GM10266 (cell line): ENCODE data around the gene ZNF484.
"Not testable (repeated sequence)": the region's sequence is repeated elsewhere in the genome, so short reads cannot be mapped to it uniquely, and the experiment has no call there.

Experiments used
- DNase-seq: peaks from one replicate; pipeline ENCODE4 v3.0.0; 2012; ENCODE audit errors: extremely low spot score
- CTCF ChIP-seq: IDR thresholded peaks from 2 replicates; pipeline ENCODE4 v1.5.1; 2012; ENCODE audit warnings: mild to moderate bottlenecking, low read depth; ENCODE audit not compliant: control insufficient read depth, insufficient read depth; ENCODE audit errors: missing control alignments

ZNF484 gene

GRCh38 chr9:92870289-92870688 lies 7.5 kb downstream of the ZNF484 start:
- DNase-seq: no peak
- TF ChIP-seq CTCF: no peak

- not testable (repeated sequence) for DNase-seq
These were observed 11.2 kb downstream of the ZNF484 start for GRCh38 chr9:92866600-92866999.

- no peak for TF ChIP-seq CTCF
- no peak for DNase-seq
These were observed 13.7 kb downstream of the ZNF484 start for GRCh38 chr9:92864152-92864551.

GRCh38 chr9:92860867-92861266 lies 17.0 kb downstream of the ZNF484 start:
- no peak for TF ChIP-seq CTCF

GRCh38 chr9:92857236-92857635 lies 20.6 kb downstream of the ZNF484 start:
- no peak for TF ChIP-seq CTCF
- no peak for DNase-seq

More at GRCh38 chr9:92860867-92861266, 17.0 kb downstream of the ZNF484 start:
- DNase-seq: no peak

GRCh38 chr9:92853716-92854115 lies 24.1 kb downstream of the ZNF484 start:
- no peak for TF ChIP-seq CTCF
- DNase-seq: no peak

GRCh38 chr9:92850898-92851297 lies 26.9 kb downstream of the ZNF484 start:
- DNase-seq: no peak
- no peak for TF ChIP-seq CTCF

GRCh38 chr9:92848740-92849139 lies 29.1 kb downstream of the ZNF484 start:
- DNase-seq: not testable (repeated sequence)
